ENCODE data around the gene EGFL7.

Gene EGFL7

DNA sequence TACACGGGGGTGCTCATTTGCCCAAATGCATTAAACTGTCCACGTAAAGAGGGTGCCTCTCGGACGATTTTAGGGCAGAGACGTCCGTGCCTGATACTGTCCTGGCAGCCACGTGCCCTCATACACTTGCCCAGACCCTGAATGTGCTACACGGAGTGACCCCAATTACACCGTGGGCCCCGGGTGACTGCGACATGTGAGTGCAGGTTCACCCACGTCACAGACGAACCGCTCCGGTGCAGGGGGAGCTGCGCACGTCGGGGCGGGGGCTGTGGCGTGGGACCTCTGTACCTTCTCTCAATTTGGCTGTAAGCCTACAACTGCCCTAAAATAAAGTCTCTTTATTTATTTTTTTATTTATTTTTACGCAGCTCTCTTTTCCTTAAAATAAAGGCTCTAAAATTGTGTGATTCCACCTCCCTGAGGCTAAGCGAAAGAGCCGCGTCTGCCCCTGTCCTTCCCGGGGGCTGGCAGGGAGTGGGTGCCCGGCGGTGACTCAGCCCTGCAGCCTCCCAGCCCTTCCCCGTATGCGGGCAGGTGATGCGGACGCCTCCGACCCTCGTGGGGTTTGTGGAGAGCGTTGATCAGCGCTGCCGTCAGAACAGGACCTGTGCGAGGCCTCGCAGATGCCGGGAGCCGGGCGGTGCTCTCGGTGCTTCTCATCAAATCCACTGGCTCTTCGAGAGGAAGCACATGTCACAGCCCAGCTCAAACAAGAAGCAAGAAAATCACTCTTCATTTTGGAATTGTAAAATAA, 9.2 kb upstream of the EGFL7 start:
- TF ChIP-seq, protein P1, sequence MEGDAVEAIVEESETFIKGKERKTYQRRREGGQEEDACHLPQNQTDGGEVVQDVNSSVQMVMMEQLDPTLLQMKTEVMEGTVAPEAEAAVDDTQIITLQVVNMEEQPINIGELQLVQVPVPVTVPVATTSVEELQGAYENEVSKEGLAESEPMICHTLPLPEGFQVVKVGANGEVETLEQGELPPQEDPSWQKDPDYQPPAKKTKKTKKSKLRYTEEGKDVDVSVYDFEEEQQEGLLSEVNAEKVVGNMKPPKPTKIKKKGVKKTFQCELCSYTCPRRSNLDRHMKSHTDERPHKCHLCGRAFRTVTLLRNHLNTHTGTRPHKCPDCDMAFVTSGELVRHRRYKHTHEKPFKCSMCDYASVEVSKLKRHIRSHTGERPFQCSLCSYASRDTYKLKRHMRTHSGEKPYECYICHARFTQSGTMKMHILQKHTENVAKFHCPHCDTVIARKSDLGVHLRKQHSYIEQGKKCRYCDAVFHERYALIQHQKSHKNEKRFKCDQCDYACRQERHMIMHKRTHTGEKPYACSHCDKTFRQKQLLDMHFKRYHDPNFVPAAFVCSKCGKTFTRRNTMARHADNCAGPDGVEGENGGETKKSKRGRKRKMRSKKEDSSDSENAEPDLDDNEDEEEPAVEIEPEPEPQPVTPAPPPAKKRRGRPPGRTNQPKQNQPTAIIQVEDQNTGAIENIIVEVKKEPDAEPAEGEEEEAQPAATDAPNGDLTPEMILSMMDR (IDR thresholded peaks at IDR 0.05; ENCODE audit: low read depth, low read length) = no peak
- H3K9me3 ChIP-seq = no peaks in the 10 kb centered on the region
- H3K36me3 ChIP-seq = no peaks in the 10 kb centered on the region
- peaks cover 7% of the 10 kb centered on the region for H3K4me1 ChIP-seq
- no peak overlapping the region for H3K4me3 ChIP-seq (ENCODE audit: low read depth, low read length)
- DNase-seq = peak; percentile 24
- H3K27me3 ChIP-seq = no peaks in the 10 kb centered on the region

DNA sequence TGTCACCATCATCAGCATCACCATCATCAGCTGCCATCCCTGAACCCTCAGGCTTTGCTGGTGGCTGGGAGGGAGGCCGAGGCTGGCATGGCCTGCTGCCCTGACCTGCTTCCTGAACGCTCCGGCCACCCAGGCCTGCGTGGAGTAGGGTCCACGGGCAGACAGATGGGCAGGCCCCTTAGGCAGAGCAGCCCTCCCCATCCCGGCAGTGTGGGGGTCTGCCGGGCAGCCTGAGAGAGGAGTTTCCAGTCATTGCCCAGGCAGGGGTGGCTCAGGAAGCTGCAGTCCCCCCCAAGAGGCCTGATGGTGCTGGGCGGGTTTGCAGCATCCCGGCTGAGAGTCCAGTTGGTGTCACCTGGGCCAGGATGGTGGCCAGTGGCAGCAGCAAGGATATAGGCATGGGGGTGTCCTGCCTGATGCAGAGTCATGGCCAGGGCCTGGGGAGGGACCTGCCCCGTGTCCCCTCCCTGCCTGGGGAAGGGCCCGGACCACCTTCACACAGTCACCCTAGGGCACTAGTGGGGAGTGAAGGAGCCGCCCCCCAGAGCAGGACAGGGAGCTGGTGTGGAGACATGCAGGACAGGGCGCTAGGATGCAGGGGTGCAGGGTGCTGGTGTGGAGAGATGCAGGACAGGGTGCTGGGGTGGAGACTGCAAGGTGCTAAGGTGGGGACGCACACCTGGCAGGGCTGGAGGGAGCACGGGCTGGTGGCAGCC, 7.7 kb upstream of the EGFL7 start:
- Histone ChIP-seq H3K4me3 (ENCODE audit: low read depth, low read length) (no peak overlapping the region), H3K27me3 (no peaks in the 10 kb centered on the region), H3K9me3 (no peaks in the 10 kb centered on the region), H3K4me1 (peaks cover 7% of the 10 kb centered on the region), H3K36me3 (no peaks in the 10 kb centered on the region)
- TF ChIP-seq, protein P1 (IDR thresholded peaks at IDR 0.05; ENCODE audit: low read depth, low read length) = no peak
- no peak for DNase-seq

DNA sequence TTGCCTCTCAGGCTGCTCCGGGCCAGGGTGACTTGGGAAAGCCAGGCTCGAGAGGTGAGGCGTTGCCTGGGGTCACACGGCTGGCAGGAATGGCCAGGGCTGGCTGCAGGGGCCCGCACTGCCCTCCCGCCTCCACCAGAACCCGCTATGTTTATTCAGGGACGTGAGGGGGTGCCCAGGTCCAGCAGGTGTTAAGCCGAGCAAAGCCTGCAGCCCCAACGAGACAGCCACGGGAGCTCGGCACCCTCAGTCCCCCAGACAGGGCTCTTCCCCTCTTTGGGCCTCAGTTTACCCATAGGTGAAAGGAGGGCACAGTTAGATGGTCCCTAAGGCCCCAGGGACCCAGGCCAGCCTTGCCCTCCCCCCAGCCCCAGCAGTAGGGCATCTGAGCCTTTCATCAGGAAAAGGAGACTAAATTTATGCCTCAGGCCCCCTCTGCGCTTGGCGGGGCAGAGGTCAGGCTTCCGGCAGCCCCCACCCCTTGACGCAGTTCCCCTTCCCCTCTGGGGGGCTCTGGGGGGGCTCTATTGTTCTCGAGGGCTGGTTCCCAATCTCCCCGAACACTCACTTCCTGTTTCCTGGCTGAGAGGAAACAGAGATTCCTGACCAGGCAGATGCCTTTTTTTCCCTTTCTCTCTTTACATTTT, 7.1 kb upstream of the EGFL7 start:
- TF ChIP-seq, protein P1 (IDR thresholded peaks at IDR 0.05; ENCODE audit: low read depth, low read length) = no peak
- Histone ChIP-seq H3K36me3 (no peaks in the 10 kb centered on the region), H3K9me3 (no peaks in the 10 kb centered on the region), H3K4me1 (peaks cover 7% of the 10 kb centered on the region), H3K4me3 (ENCODE audit: low read depth, low read length) (no peak overlapping the region), H3K27me3 (no peaks in the 10 kb centered on the region)
- peak; percentile 9 for DNase-seq

DNA sequence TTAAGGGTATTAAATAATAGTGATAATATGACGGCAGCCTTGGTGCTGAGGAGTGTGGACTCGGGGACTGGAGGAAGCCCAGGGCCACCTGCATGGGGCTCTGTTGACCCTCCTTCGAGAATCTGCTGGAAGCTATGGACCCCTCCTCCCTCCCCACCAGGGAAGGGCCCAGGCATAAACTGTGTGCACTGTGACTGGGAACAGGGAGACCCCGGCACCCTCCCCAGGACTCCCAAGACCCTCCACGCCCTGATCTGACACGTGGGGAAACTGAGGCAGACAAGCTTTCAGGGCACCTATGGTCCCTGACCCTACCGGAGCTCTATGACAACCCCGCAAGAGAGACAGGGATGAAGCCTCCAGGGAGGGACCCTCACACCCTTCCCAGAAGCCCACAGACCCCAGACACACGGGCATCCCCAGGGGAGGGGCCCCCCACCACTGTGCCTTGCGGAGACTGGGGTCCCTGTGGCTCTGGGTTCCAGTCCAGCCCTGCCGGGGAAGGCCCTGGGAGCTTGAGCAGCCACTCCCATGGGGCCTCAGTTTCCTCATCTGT, 6.5 kb upstream of the EGFL7 start:
- no peaks in the 10 kb centered on the region for H3K36me3 ChIP-seq
- H3K4me3 ChIP-seq (ENCODE audit: low read depth, low read length) = no peak overlapping the region
- peak; percentile 9 for DNase-seq
- no peaks in the 10 kb centered on the region for H3K9me3 ChIP-seq
- TF ChIP-seq, protein P1 (IDR thresholded peaks at IDR 0.05; ENCODE audit: low read depth, low read length) = no peak
- H3K27me3 ChIP-seq = no peaks in the 10 kb centered on the region
- peaks cover 7% of the 10 kb centered on the region for H3K4me1 ChIP-seq

DNA sequence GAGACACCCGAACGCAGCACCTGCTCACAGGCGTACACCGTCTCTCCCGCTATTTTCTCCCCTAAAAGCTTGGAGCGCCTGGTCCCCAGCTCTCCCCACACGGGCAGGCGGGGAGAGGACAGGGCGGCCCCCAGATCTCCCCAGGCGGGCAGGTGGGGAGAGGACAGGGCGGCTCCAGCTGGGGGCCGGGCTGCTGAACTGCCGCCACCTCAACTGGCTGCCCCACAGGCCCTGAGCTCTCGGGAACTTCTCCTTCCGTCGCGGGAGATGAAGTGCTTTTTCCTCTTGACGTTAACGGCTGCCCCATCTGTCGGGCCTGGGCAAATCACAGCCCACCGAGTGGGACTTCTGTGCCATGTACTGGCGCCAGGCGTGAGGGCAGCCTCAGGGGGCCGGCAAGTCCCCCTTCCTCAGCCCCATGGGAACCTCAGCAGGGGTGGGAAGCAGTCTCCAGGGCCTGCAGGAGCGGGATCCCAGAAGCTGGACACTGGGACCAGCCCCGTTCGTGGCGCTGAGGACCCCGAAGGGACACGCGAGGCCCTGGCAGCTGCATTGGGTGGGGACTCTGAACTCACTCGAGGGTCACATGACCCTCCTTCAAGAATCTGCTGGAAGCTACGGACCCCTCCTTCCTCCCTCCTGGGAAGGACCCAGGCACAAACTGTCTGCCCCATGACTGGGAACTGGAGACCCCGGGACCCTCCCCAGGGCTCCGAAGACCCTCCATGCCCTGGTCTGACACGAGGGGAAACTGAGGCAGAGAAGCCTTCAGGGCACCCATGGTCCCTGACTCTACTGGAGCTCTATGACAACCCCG, 5.7 kb upstream of the EGFL7 start:
- Histone ChIP-seq H3K9me3 (no peaks in the 10 kb centered on the region), H3K4me1 (peaks cover 7% of the 10 kb centered on the region), H3K27me3 (no peaks in the 10 kb centered on the region), H3K36me3 (no peaks in the 10 kb centered on the region), H3K4me3 (ENCODE audit: low read depth, low read length) (no peak overlapping the region)
- TF ChIP-seq, protein P1 (IDR thresholded peaks at IDR 0.05; ENCODE audit: low read depth, low read length) = no peak
- DNase-seq = peak; percentile 9
